Breast epithelium (tissue), 4 donors: ENCODE results near the gene NR5A2. TPM values are rescaled to one million over a fixed set of nuclear protein-coding genes. Genes with fewer than 3 reads are reported as not detected.

Source experiments
- DNase-seq, 2 donors: peaks; one replicate each; pipeline ENCODE4 v3.0.0-alpha.2; 2019; ENCODE audit warnings: low spot score in 2 of 2
- H3K27ac ChIP-seq, 2 donors: fragments of 200-600 bp; sonication (generic) in 1 of 2; one replicate each; pipeline ENCODE4 v1.5.1; 2016 to 2019; ENCODE audit warnings: mild to moderate bottlenecking in 1 of 2
- H3K27me3 ChIP-seq, 2 donors: fragments of 200-600 bp; sonication (generic) in 1 of 2; one replicate each; pipeline versions ENCODE4 v1.5.1 to v1.6.0; 2017 to 2019; ENCODE audit warnings: control low read depth in 1 of 2, mild to moderate bottlenecking in 1 of 2
- H3K36me3 ChIP-seq: fragments of 200-600 bp; one replicate; pipeline ENCODE4 v1.5.1; 2019
- H3K4me1 ChIP-seq, 2 donors: fragments of 200-600 bp; sonication (generic); one replicate each; pipeline ENCODE4 v1.5.1; 2016 to 2019; ENCODE audit warnings: control low read depth in 1 of 2
- H3K4me3 ChIP-seq, 3 donors: fragments of 200-600 bp; sonication (generic); 1 replicate in 2 of 3; 2 replicates in 1 of 3; pipeline ENCODE4 v1.5.1; 2016 to 2019; ENCODE audit warnings: mild to moderate bottlenecking in 3 of 3, moderate library complexity in 2 of 3
- H3K9me3 ChIP-seq, 2 donors: fragments of 200-600 bp; sonication (generic) in 1 of 2; one replicate each; pipeline ENCODE4 v1.5.1; 2016 to 2019; ENCODE audit warnings: control low read depth in 1 of 2
- POLR2A ChIP-seq: fragments of 450-650 bp; IDR thresholded peaks from one replicate; pipeline ENCODE4 v1.6.1; 2016; ENCODE audit warnings: antibody characterized with exemption, mild to moderate bottlenecking, moderate library complexity
- POLR2AphosphoS5 ChIP-seq, 3 donors: sonication (generic); formaldehyde crosslinking; IDR thresholded peaks; one replicate each; pipeline ENCODE4 v1.6.1; 2017; ENCODE audit warnings: antibody characterized with exemption in 3 of 3
- intact Hi-C: fragments of 100-400 bp; cut with DNase I; formaldehyde crosslinking; loops from one replicate; pipeline ENCODE4 v1.15.1; 2023; ENCODE audit warnings: low total_unique reads
- total RNA-seq, 3 donors: library from RNA; depleted of rRNA; stranded (reverse); fragments of >200 nt; gene quantifications; one replicate each; pipeline ENCODE4 v1.1.0, GENCODE V29; 2016
- TF ChIP-seq, protein P1 (sequence below), 3 donors: fragments of 450-650 bp; IDR thresholded peaks; one replicate each; pipeline ENCODE4 v1.5.1; 2016 to 2017; ENCODE audit warnings: antibody characterized with exemption in 3 of 3, mild to moderate bottlenecking in 3 of 3, moderate library complexity in 3 of 3

Gene NR5A2
- total RNA-seq, 3 donors from 2014 or later = 4.1 to 5.6 (median 4.9) TPM

- intact Hi-C loops = no loop called here
- Histone ChIP-seq H3K4me1 (no peaks in the 10 kb centered on the region), H3K4me3 (no peak overlapping the region), H3K27ac (no peak overlapping the region), H3K9me3 (no peaks in the 10 kb centered on the region), H3K36me3 (no peaks in the 10 kb centered on the region), H3K27me3 (no peaks in the 10 kb centered on the region)
- TF ChIP-seq POLR2A = no peak
- TF ChIP-seq POLR2AphosphoS5 (IDR thresholded peaks at IDR 0.05) = no peak
- TF ChIP-seq, protein P1, sequence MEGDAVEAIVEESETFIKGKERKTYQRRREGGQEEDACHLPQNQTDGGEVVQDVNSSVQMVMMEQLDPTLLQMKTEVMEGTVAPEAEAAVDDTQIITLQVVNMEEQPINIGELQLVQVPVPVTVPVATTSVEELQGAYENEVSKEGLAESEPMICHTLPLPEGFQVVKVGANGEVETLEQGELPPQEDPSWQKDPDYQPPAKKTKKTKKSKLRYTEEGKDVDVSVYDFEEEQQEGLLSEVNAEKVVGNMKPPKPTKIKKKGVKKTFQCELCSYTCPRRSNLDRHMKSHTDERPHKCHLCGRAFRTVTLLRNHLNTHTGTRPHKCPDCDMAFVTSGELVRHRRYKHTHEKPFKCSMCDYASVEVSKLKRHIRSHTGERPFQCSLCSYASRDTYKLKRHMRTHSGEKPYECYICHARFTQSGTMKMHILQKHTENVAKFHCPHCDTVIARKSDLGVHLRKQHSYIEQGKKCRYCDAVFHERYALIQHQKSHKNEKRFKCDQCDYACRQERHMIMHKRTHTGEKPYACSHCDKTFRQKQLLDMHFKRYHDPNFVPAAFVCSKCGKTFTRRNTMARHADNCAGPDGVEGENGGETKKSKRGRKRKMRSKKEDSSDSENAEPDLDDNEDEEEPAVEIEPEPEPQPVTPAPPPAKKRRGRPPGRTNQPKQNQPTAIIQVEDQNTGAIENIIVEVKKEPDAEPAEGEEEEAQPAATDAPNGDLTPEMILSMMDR (IDR thresholded peaks at IDR 0.05) = no peak
- no peak for DNase-seq
These were observed 53.9 kb downstream of the NR5A2 start for GRCh38 chr1:200081151-200081968.

GRCh38 chr1:200081969-200082245, 54.4 kb downstream of the NR5A2 start:
- H3K9me3 ChIP-seq = no peaks in the 10 kb centered on the region
- no peak overlapping the region for H3K27ac ChIP-seq
- no peaks in the 10 kb centered on the region for H3K27me3 ChIP-seq
- H3K4me3 ChIP-seq = no peak overlapping the region
- H3K36me3 ChIP-seq = no peaks in the 10 kb centered on the region
- no peaks in the 10 kb centered on the region for H3K4me1 ChIP-seq
- no peak for DNase-seq
- no peak for TF ChIP-seq POLR2AphosphoS5 (IDR thresholded peaks at IDR 0.05)
- TF ChIP-seq, protein P1 (IDR thresholded peaks at IDR 0.05) = no peak
- TF ChIP-seq POLR2A = no peak
- intact Hi-C loops = no loop called here

DNA sequence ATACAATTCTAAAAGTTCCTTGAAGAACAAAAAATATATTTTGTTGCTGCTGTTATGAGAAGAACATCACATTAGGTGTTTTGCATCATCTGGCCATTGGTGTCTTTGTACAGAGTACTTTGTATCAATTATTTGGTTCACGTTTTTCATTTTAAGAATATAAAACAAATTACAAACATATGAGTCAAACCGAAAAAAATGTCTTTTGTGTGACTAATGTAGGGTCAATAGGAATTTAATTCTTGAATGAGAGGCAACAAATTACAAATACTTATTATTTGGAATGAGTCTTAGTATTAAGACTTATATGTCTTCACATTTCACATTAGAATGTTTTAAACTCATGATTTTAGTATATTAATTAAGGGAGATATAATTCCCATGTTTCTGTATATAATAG, 54.8 kb downstream of the NR5A2 start:
- Histone ChIP-seq H3K27ac (no peak overlapping the region), H3K4me1 (no peaks in the 10 kb centered on the region), H3K27me3 (no peaks in the 10 kb centered on the region), H3K36me3 (no peaks in the 10 kb centered on the region), H3K9me3 (no peaks in the 10 kb centered on the region), H3K4me3 (no peak overlapping the region)
- no peak for DNase-seq
- intact Hi-C loops = no loop called here
- TF ChIP-seq POLR2AphosphoS5 (IDR thresholded peaks at IDR 0.05) (no peak), POLR2A (no peak)
- TF ChIP-seq, protein P1 (IDR thresholded peaks at IDR 0.05) = no peak

DNA sequence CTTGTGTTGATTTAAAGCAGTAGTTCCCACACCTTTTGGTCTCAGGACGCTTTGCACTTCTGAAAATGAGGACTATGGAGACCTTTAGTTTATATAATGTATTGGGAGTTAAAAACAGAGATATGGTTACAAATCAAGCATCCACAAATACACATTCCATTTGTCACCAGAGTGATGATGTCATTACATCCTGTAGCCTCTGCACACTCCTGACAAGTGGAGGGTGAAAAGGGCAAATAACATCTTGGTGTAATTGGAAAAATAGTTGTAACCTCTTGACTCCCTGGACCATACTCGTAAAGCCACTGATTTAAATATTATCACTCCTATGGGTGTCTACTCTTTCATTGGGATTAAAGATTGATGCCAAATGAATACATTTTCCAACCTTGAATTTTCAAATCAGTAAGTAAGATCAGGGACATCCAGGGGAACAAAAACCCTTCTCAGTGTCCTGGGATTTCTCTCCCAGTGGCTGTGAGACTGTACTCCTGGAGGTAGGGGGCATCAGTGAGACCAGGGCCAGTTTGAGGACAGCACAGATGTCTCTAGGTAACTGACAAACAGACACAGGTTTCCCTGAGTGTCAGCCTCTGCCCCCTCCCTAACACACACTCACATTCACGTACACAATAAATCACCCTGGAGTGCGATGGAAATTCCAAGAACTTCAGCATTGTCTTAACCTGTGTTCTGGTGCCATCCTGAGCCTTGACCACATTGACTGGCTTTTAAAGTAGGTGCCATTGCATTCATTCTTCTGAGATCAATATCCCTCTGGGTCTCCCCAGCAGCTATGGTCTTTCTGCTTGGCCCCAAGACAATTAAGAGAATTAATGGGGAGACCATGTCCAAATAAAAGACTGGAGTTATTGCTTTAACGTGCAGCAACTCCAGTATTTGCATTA, 63.0 kb downstream of the NR5A2 start:
- no peak for TF ChIP-seq POLR2AphosphoS5 (IDR thresholded peaks at IDR 0.05)
- TF ChIP-seq POLR2A = no peak
- TF ChIP-seq, protein P1 (IDR thresholded peaks at IDR 0.05) = no peak
- Histone ChIP-seq H3K27ac (no peak overlapping the region), H3K27me3 (no peaks in the 10 kb centered on the region), H3K4me3 (no peak overlapping the region), H3K4me1 (no peaks in the 10 kb centered on the region), H3K9me3 (no peaks in the 10 kb centered on the region), H3K36me3 (no peaks in the 10 kb centered on the region)
- intact Hi-C loops = no loop called here
- no peak for DNase-seq

DNA sequence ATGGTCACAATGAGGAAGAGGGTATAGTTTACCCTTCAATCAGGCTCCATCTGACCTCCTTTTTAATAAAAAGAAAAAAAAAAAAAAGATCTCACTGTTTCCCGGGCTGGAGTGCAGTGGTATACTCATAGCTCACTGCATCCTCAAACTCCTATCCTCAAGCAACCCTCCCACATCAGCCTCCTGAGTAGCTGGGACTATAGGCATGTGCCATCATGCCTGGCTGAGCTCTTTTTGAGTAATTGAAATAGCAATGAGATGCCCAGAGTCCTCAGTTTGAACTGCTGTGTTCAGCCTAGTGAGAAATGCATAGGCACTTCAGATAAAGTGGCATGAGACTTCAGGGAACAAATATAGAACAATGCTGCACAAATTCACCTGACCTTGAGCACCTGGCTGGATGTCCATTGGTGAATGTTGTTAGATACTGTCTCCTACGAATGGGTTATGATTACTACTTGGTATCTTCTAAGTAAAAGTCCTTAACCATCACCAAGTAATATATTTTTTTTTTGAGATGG, 67.6 kb downstream of the NR5A2 start:
- no peak for TF ChIP-seq POLR2A
- TF ChIP-seq, protein P1 (IDR thresholded peaks at IDR 0.05) = no peak
- no peak for TF ChIP-seq POLR2AphosphoS5 (IDR thresholded peaks at IDR 0.05)
- intact Hi-C loops = no loop called here
- Histone ChIP-seq H3K27ac (no peak overlapping the region), H3K9me3 (no peaks in the 10 kb centered on the region), H3K27me3 (no peaks in the 10 kb centered on the region), H3K4me1 (no peaks in the 10 kb centered on the region), H3K36me3 (no peaks in the 10 kb centered on the region), H3K4me3 (no peak overlapping the region)
- DNase-seq = no peak
